Measurements from ENCODE around the gene TMEM131.

TMEM131 gene

GRCh38 chr2:97754690-97755346, 240.9 kb downstream of the TMEM131 start:
- DNase-seq, result no peak

DNA sequence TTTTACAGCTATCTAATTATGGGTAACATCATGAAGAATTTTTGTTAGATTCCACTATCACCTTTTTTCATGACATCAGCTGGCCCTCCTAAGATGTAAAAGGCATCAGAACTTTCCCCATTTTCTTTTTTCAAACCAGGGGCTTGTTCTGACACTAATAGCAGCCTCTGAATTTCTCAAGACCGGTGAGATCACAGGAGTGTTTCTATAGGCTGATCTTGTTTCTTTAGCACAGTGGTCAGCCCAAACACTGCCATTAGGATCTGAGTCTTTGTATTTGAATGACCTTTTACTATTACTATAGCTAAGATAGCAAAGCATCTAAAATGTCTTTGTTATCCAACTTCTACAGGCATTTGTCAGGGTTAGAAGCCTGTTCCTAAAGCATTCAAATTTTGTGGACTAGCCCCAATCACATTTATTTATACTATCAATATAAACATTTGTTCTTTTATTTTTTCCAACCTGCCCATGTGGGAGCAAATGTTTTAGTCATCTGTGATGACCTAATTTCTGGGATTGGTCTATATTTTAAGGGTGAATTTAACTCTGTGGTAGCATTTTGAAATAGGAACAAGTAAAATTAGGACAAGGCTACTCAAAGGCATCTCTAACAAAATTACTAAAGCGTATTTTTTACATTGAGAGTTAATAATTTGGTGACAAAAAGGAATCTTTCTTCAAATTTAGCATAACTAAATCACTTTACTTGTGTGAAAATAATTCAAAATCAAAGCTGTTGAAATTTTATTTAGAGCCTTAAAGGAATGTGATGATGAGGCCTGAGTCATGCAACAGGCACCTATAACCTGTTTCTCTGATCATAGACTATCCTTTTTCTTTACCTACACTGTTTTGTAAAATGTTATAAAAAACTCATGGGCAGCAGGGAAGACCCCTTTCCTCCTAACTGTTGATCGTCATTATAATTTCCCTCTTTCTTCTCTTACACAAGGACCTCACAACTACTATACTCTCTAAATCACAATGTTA, 243.1 kb downstream of the TMEM131 start:
- no peak for DNase-seq

- no peak for DNase-seq
These were observed 244.0 kb downstream of the TMEM131 start for GRCh38 chr2:97751752-97752151.

- no peak for DNase-seq
These were observed 245.7 kb downstream of the TMEM131 start for GRCh38 chr2:97750017-97750416.

DNA sequence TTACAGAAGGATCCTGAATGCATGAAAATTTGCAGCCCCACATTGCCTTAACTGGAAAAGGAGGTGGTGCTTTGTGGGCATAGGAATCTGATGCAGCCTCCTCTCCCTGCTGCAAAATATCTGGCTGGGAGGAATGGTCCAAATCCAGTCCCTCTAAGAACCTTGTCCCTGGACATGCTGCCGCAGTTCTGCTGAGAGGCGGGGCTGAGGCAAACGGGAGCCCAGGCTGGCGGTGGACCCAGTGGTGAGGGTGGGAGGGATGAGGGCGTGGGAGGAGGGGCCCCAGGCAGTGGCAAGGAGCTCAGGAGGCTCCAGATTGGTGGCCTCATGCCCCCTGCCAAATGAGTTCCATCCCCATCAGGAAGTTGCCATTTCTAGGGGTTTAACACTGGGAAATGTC, 246.2 kb downstream of the TMEM131 start:
- DNase-seq, result no peak

GRCh38 chr2:97747716-97748115, 248.0 kb downstream of the TMEM131 start:
- DNase-seq, result no peak

DNA sequence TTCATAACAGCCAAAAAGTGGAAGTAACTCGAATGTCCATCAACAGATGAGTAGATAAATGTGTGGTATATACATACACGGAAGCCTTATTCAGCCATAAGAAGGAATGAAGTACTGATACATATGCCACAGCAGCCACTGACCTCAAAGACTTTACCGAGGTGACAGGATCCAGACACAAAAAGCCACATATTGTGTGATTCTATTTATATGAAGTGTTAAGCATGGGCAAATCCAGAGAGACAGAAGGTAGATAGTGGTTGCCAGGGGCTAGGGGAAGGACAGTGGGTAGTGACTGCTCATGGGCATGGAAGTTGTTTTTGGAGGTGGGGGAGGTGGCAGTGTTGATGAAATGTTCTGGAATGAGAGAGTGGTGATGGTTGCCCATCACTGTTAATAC, 248.5 kb downstream of the TMEM131 start:
- DNase-seq, result no peak

DNA sequence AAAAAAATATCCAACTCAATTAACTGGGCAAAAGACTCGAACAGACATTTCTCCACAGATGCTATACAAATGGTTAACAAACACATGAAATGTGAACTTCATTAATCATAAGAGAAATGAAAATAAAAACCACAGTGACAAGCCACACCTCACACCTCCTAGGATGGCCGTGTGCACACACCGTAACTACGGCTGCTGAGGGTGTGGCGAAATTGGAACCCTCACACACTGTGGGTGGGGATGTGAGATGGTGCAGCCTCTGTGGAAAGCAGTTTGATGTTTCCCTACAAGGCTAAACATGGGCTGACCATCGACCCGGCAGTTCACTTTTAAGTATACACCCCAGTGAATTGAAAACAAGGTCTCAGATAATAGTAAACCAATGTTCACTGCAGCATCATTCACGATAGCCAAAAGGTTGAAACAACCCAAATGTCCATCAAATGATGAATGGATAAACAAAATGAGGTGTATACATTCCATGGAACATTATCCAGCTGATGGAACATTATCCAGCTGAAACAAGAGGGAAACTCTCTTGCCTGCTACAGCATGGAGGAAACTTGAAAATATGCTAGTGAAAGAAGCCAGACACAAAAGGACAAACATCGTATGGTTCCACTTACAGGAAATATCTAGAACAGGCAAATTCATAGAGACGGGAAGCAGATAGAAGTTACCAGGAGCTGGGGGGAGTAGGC, 250.1 kb downstream of the TMEM131 start:
- no peak for DNase-seq

DNA sequence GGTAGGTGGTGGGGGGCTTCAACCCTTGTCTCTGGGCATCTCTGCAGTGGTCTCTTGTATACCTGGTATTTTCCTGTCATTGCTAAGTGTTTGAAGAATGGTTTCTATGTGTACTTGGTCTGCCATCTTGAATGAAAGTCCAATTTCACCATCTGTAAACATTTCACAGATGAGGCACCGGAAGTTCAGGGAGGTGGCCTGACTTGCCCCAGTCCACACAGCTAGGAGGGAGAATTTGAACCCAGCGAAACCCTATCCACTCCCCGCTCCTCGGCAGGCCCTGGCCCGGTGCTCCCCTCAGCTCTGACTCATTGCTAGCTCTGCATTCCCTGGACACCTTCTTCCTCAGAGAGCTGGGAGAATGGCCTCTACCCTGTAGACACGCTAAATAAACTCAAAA, 251.8 kb downstream of the TMEM131 start:
- no peak for DNase-seq

DNA sequence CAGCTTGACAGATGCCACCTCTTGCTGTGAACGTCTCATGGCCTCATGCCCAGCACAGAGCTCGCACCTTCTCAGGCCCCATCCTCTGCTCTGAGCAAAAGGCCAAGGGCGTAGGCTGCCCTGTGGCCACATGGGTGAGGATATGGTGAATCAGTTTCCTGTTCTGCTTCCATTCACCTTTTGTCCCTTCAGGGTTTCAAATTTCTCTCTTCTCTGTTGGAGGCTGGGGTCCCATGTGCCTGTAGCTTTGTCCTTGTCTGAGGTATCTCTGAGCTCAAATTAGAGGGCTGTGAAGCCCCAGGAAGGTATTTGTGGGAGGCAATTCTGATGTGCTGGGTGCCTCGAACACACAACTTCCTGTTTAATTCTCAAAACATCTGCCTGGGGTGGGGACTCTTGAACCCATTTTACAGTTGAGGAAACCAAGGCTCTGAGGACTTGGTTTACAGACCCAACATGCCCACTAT, 253.3 kb downstream of the TMEM131 start:
- DNase-seq, result no peak

DNA sequence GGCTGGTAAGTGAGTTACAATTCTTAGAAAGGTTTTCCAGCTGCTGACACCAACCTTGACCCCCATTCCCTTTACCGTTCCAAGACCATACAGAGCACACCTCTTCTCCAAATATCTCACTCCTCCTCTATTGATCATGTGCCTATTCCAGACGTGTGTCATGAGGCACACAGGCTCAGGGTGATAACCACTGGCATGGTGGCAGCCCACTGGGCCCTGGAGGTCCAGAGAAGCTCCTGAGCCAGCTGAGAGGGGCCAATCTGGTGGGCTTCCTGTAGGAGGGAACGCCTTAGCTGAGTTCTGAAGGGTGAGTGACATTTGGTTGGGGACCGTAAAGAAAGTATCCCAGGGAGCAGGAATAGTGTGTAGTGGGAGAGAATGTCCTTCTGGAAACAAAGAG, 254.1 kb downstream of the TMEM131 start:
- no peak for DNase-seq

- DNase-seq, result no peak
These were observed 254.5 kb downstream of the TMEM131 start for GRCh38 chr2:97741251-97741650.

DNA sequence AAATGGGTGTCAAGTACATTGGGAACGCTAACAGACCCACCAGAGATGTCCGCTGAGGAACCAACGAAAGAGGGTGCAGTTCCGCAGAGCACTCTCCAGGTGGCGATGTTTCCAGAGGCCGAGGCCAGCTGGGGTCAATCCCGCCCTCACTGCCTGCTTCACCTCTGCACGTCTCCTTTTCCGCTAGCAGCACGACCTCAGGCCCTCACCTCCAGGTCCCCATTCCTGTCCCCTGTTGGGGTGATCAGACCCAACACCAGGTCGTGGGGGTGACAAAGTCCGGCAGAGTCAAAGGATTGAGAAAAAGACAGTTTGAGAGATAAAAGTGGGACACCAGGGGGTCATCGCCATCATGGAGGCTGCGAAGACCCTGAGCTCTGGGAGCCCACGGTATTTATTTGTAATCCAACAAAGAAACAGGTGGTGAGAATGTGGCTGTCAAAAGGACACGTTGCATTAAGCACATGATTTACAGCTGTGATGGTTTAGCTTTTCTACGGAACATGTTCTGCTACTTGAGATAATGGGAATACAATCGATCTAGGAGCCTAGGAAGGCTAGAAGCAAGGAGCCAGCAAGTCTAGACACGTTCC, 255.1 kb downstream of the TMEM131 start:
- DNase-seq, result peak; percentile 87

DNA sequence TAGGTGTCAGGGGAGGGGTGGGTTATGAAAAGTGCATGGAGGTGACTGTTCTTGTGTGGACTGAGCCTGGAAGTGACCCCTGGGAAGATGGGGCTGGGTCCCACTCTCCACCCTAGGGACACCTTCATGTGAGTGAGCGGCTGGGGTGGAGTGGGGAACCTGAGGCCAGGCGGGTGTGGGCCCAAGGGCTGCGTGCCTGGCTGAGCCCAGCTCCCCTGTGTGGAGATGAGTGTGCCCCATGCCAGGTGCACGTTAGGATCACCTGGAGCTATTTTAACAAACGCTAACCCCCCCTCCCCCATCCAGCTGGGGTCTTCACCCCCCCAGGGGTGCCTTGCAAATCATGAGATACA, 255.9 kb downstream of the TMEM131 start:
- no peak for DNase-seq

DNA sequence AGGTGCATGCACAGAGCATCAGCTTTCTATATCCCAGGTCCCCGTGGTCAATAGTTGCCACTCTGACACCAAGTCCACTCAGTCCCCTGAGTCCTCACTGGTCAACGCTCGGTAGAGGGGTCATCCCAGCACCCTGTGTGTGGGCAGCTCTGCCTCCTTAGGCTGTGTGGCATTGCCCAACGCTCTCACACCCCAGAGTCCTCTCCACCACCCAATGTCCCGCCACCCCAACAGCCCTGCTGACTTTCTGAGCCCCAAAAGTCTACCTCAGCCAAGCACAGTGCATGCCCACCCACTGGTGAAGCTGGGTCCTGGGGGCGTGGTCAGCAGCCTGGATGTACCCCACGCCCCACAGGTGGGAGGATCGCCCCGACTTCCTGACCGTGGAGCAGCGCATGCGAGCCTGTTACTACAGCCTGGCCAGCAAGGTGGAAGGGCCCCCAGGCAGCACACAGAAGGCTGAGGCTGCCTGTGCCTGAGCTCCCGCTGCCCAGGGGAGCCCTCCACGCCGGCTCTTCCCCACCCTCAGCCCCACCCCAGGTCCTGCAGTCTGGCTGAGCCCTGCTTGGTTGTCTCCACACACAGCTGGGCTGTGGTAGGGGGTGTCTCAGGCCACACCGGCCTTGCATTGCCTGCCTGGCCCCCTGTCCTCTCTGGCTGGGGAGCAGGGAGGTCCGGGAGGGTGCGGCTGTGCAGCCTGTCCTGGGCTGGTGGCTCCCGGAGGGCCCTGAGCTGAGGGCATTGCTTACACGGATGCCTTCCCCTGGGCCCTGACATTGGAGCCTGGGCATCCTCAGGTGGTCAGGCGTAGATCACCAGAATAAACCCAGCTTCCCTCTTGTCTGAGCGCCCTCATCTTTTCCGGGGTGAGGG, 256.5 kb downstream of the TMEM131 start:
- DNase-seq, result no peak

GRCh38 chr2:97738179-97739019, 257.3 kb downstream of the TMEM131 start:
- no peak for DNase-seq

DNA sequence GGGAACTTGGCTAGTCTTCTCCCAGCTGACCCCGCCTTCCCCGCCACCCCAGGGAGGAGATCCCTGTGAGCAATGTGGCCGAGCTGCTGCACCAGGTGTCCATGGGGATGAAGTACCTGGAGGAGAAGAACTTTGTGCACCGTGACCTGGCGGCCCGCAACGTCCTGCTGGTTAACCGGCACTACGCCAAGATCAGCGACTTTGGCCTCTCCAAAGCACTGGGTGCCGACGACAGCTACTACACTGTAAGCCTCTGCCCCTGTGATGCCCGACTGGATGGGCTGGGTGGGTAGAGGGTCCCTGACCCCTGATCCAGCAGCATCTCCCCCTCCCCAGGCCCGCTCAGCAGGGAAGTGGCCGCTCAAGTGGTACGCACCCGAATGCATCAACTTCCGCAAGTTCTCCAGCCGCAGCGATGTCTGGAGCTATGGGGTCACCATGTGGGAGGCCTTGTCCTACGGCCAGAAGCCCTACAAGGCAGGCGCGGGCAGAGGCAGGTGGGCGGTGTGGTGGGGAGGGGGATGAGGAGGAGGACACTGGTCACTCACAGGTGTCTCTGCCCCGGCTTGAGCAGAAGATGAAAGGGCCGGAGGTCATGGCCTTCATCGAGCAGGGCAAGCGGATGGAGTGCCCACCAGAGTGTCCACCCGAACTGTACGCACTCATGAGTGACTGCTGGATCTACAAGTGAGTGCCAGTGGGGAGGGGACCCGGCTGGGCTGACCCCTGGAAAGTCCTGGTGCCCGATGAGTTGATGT, 258.1 kb downstream of the TMEM131 start:
- no peak for DNase-seq

GRCh38 chr2:97736608-97737330, 259.0 kb downstream of the TMEM131 start:
- no peak for DNase-seq

- no peak for DNase-seq
These were observed 259.6 kb downstream of the TMEM131 start for GRCh38 chr2:97736185-97736584.

- DNase-seq, result no peak
These were observed 260.6 kb downstream of the TMEM131 start for GRCh38 chr2:97735161-97735561.
